Heart right ventricle (tissue), 16 donors: ENCODE data around the gene RTP4. TPM values are rescaled to one million over a fixed set of nuclear protein-coding genes. Genes with fewer than 3 reads are reported as not detected.

Experiments used
- ATAC-seq, 8 donors: fragments of 200-7000 bp; cut with Tn5 transposase; one replicate each; pipeline ENCODE4 v1.9.1; 2020; ENCODE audit warnings: mild to moderate bottlenecking in 8 of 8, moderate library complexity in 8 of 8, moderate number of reproducible peaks in 1 of 8
- DNase-seq, 2 donors: peaks; one replicate each; pipeline ENCODE4 v3.0.0-alpha.2; 2020
- H3K27ac ChIP-seq, 10 donors: fragments of 200-600 bp; sonication (generic) in 2 of 10; one replicate each; pipeline versions ENCODE4 v1.5.0 to v1.8.0; 2020 to 2022; ENCODE audit warnings: mild to moderate bottlenecking in 3 of 10
- H3K27me3 ChIP-seq, 7 donors: fragments of 200-600 bp; one replicate each; pipeline ENCODE4 v1.8.0; 2021 to 2022; ENCODE audit warnings: mild to moderate bottlenecking in 2 of 7
- H3K36me3 ChIP-seq, 9 donors: fragments of 200-600 bp; sonication (generic) in 1 of 9; one replicate each; pipeline versions ENCODE4 v1.5.0 to v1.8.0; 2020 to 2022; ENCODE audit warnings: mild to moderate bottlenecking in 2 of 9
- H3K4me1 ChIP-seq, 9 donors: fragments of 200-600 bp; sonication (generic) in 1 of 9; one replicate each; pipeline versions ENCODE4 v1.5.0 to v1.8.0; 2020 to 2022; ENCODE audit warnings: mild to moderate bottlenecking in 4 of 9
- H3K4me3 ChIP-seq, 10 donors: fragments of 200-600 bp; sonication (generic) in 2 of 10; one replicate each; pipeline versions ENCODE4 v1.5.0 to v1.8.0; 2020 to 2022; ENCODE audit warnings: mild to moderate bottlenecking in 7 of 10, moderate library complexity in 2 of 10
- H3K9me3 ChIP-seq, 11 donors: fragments of 200-600 bp in 10 of 11; sonication (generic) in 2 of 11; one replicate each; pipeline versions ENCODE4 v1.5.0 to v1.8.0; 2013 to 2022; ENCODE audit warnings: mild to moderate bottlenecking in 2 of 11, control low read depth in 1 of 11, moderate library complexity in 1 of 11
- CTCF ChIP-seq, 9 donors: fragments of 200-600 bp; sonication (generic) in 2 of 9; IDR thresholded peaks; one replicate each; pipeline versions ENCODE4 v1.5.0 to v1.8.0; 2021 to 2022; ENCODE audit warnings: antibody characterized with exemption in 9 of 9, mild to moderate bottlenecking in 5 of 9, moderate library complexity in 1 of 9
- WGBS, 2 donors: extraction: QIAGEN DNeasy Blood & Tissue Kit; methylation state at CpG; one replicate each; pipeline ENCODE4 v1.1.7; 2013; ENCODE audit warnings: inconsistent platforms in 1 of 2; 5-methylcytosine and 5-hydroxymethylcytosine counted together
- intact Hi-C, 10 donors: fragments of 100-400 bp; cut with DNase I; formaldehyde crosslinking; loops; one replicate each; pipeline versions ENCODE4 v1.11.1 to v1.14.2; 2022
- polyA plus RNA-seq, 2 donors: library from polyadenylated mRNA; stranded (reverse); fragments of 200-250 nt; gene quantifications; one replicate each; pipeline ENCODE4 v1.2.3, GENCODE V29; 2013
- total RNA-seq, 10 donors: library from RNA; stranded (reverse); fragmentation: NEBNext Ultra II Directional in 3 of 10; extraction: Animal tissue kit (Norgen Biotek cat#: 25700) in 3 of 10; gene quantifications; one replicate each; pipeline versions ENCODE4 v1.2.1 to v1.2.4, GENCODE V29; 2021 to 2023
- donor health status: Arrhythmogenic right ventricular cardiomyopathy.
- donor health status: ischemic (EF 13 %, LVEDD 7.1; RV severe dilation, severe dysfunction).
- donor health status: healthy with polysubstance abuse.
- donor health status: DM: no; HTN: yes; CAD: no.
- donor health status: DM: no; HTN: no; CAD: no.
- donor health status: ischemic (EF 25% LVEDD 6.9; RV normal size, moderate dysfunction).
- donor health status: ischemic (EF 25% LVEDD 5.7; RV mildly dilated, moderate dysfunction).
- donor health status: healthy.
- donor health status: DM: yes; HTN: yes; CAD: no.
- donor health status: Ischemic cardiomyopathy.
- donor health status: ischemic (EF 35%, LVEDD 5.7; RV mildly dilated, moderate dysfunction).
- donor health status: nonischemic (EF 11% LVEDD 7.7; RV severe dilation, severe dysfunction).
- donor health status: DM: yes; HTN: yes; CAD: no.
- donor health status: PGD.
- donor health status: ischemic (EF 29% LVEDD 5.4; RV normal size, mild dysfunction).
- donor health status: nonischemic (EF 23%, LVEDD 6.1; RV moderate dilation, normal function).

The RTP4 gene
- total and polyA plus RNA-seq, 12 donors = 0.74 to 4.7 (median 1.6) TPM

GRCh38 chr3:187327845-187328244 lies 40.3 kb upstream of the RTP4 start:
- peaks cover 0 to 15% (median 5%) of the 10 kb centered on the region in 7 donors for H3K27me3 ChIP-seq
- intact Hi-C loops = loop anchor here in 1 of 10 donors (10.0 kb wide), 1 partner anchor 1677 kb away; no protein-coding TSS in a partner anchor
- H3K4me3 ChIP-seq = no peak overlapping the region
- no peaks in the 10 kb centered on the region for H3K36me3 ChIP-seq
- no peak for TF ChIP-seq CTCF (IDR thresholded peaks at IDR 0.05)
- H3K27ac ChIP-seq = no peak overlapping the region
- ATAC-seq (no peak), DNase-seq (no peak)
- no peaks in the 10 kb centered on the region for H3K4me1 ChIP-seq
- 79 to 82% methylated on average over 2 of the region's 2 CpGs for WGBS, 2 donors
- no peaks in the 10 kb centered on the region for H3K9me3 ChIP-seq

GRCh38 chr3:187328691-187329090 lies 39.5 kb upstream of the RTP4 start:
- intact Hi-C loops = loop anchor here in 1 of 10 donors (10.0 kb wide), 1 partner anchor 1676 kb away; no protein-coding TSS in a partner anchor

GRCh38 chr3:187334904-187335303 lies 33.3 kb upstream of the RTP4 start:
- no peaks in the 10 kb centered on the region for H3K9me3 ChIP-seq
- TF ChIP-seq CTCF (IDR thresholded peaks at IDR 0.05) = no peak
- H3K36me3 ChIP-seq = no peaks in the 10 kb centered on the region
- 91 to 95% methylated on average over 4 of the region's 4 CpGs for WGBS, 2 donors
- no peaks in the 10 kb centered on the region for H3K4me1 ChIP-seq
- H3K27me3 ChIP-seq = peaks cover 0 to 6% (median 0%) of the 10 kb centered on the region in 7 donors
- intact Hi-C loops = no loop called here
- no peak overlapping the region for H3K27ac ChIP-seq
- no peak for DNase-seq
- no peak for ATAC-seq
- H3K4me3 ChIP-seq = no peak overlapping the region

More at GRCh38 chr3:187328691-187329090, 39.5 kb upstream of the RTP4 start:
- Histone ChIP-seq H3K9me3 (no peaks in the 10 kb centered on the region), H3K4me3 (no peak overlapping the region), H3K4me1 (no peaks in the 10 kb centered on the region), H3K27ac (no peak overlapping the region), H3K36me3 (no peaks in the 10 kb centered on the region), H3K27me3 (peaks cover 0 to 15% (median 5%) of the 10 kb centered on the region in 7 donors)
- WGBS, 2 donors = 91% methylated on average over 3 of the region's 3 CpGs
- no peak for TF ChIP-seq CTCF (IDR thresholded peaks at IDR 0.05)
- ATAC-seq (no peak), DNase-seq (no peak)

GRCh38 chr3:187336322-187336721 lies 31.9 kb upstream of the RTP4 start:
- 59 to 64% methylated on average over 3 of the region's 3 CpGs for WGBS, 2 donors
- Histone ChIP-seq H3K36me3 (no peaks in the 10 kb centered on the region), H3K27me3 (peaks cover 0 to 6% (median 0%) of the 10 kb centered on the region in 7 donors), H3K9me3 (no peaks in the 10 kb centered on the region), H3K4me1 (no peaks in the 10 kb centered on the region), H3K27ac (no peak overlapping the region), H3K4me3 (no peak overlapping the region)
- DNase-seq (peak in 1 of 2 donors; percentile 34), ATAC-seq (peak in 5 of 8 donors; percentile 17 to 70 (median 53))
- TF ChIP-seq CTCF (IDR thresholded peaks at IDR 0.05) = no peak
- intact Hi-C loops = no loop called here
